NCI-H524 treated with DMSO at 0.1 percent for 48 hours (cell line): ENCODE measurements around the gene LRP1.
A peak's percentile ranks its signal among the peaks of the same experiment; 100 is the strongest.

ENCODE experiments used
- DNase-seq: peaks from one replicate; lab custom pipeline; 2025; lab: John Stamatoyannopoulos, UW

Gene LRP1

GRCh38 chr12:57236201-57236924 lies 108.1 kb downstream of the LRP1 start:
- DNase-seq = no peak

DNA sequence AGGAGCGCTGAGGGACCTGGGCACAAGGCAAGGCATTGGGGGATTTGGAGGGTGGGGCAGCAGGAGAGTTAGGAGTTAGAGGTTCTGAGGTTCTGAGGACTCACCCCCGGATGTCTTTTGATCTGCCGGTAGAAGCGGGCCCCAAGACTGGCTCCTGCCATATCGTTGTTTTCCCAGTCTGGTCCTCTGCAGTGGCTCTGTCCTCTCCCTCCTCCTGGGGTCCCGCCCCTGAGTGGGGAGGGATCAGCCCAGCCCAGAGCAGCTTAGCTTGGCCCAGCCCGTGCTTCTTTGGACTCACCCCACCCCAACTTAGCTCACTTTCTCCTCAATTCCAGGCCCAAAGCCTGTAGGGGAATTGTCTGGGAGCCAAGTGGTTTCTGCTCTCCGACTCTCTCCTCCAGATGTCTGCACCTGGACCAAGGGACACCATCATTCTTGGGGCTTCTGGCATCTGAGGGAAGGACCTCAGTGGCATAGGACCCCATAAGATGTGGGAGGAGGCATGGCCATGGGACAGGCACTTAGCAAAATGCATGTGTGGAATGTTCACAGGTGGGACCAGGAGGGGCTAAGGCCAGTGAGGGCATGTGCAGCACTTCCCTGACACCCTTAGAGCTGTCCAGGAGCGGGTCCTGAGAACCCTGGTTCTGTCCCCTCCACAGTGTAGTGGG lies 108.8 kb downstream of the LRP1 start:
- no peak for DNase-seq

DNA sequence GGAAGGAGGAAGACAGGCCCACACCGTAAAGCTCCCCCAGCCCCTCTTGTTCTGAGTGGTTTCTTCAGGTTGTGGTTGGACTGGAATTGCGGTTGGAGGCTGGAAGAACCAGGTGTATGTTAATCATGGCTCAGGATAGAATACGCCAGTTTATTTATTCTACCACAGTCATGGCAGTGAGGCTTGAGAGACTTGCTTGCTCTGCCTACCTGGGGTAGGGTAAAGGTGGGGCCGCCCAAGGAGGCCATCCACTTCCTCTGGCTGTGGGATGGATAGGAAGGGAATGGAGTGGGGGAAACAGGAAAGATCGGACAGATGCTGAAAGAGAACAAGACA lies 109.3 kb downstream of the LRP1 start:
- DNase-seq = no peak

DNA sequence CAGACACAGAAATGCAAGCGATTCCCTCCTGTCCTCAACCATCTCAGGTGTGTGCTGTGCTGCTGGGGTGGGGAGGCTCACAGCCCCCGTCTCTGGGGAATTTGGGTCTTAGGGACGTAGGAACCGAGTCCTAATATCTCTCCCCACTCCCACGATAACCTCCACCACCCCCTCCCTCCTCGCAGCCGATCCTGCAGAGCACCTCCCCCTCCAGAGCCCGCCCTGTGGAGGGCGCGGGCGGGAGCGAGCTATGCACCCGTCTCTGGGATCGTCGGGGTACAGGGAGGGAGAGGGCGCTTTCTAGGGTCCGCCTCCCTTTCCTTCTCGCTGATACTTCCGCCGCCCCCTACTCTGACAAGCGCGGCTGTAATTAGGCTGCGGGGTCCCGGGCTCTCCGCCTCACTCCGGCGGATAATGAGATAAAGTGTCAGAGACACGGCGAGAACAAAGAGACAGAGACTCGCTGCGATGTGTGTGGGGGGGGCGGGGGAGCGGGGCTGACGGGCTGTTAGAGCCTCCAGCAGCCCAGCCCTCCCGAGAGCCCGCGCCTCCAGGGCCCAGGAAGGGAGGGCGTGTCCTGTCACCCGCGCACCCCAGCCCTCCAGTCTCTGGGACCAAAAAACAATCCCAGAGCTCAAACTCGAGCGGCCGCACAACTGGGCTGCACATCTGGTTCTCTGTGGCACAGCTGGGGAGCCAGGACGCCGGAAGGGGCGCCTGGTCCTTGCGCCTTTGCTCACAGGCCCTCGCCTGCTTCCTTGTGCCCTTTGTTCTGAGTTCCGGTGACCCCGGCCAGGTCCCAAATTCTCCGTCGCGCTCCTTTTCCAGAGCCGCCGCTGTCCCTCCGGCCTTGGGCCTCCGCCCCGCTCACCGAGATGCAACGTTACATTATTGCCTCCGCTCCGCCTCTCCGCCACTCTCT lies 109.9 kb downstream of the LRP1 start:
- no peak for DNase-seq

DNA sequence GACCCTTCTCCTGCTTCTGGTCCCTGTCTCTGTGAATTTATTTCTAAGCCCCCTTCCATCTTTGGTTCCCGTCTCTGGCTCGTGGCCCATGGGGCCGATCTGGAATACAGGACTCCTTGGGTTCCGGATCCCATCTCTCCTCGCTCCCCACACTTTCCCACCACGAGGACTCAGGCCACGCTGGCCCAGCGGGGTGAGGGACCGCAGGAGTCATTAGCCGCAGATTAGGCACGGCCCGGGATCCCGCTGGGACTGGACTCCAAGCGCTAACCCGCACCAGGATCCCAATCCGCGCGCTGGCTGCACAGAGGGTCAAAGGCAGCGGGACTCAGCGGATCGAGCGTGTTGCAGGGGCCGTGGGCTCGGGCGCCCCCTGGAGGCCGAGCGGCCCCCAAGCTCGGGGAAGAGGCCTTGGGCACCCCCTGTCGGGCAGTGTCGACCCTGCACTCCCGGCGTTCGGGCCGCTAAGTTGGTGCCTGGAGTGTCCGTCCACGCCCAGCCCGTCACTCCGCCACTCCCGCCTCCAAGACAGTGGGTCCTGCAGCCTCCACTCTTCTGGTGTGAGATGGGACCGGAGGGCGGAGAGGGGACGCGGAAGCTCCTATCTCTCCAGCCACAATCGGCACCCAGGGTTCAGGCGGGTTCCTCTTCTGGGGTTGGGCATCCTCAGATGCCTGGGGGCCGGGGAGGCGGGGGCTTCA lies 110.7 kb downstream of the LRP1 start:
- DNase-seq = no peak

GRCh38 chr12:57239587-57240065 lies 111.3 kb downstream of the LRP1 start:
- no peak for DNase-seq

DNA sequence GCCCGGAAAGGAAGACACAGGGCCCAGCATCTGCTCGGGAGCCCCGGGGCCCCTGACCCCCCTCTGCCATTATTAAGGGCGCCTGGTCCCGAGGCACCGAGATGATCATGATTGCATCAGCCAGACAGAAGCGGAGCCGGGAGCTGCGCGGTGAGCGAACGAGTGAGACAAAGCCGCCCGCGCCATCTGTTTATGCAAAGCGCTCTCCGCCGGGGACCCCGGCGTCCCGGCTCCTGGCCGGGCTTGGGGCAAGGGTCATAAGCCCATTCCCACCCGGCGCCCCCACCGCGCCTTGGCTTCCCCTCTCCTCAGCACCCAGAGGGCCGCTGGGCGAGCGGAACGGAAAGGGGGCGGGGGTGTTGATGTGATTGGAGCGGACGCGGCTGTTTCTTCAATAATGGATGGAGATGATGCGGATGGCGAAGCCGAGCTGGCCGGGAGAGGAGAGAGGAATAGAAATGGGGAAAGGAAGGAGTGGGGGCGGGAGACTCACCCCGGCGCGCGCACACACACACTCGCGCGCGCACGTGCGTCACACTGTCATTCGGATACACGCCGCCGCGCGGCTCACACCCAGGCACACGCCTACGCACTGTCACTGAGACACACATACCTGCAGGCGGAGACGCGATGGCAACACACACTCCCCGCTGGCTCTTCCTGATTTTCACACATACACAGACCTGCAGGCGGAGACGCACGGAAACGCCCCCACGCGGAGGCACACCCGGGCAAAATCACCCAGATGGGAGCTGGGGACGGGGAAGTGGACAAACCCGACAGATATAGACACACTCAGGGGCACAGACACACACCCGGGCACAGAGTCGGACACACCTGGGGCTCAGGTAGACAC lies 112.0 kb downstream of the LRP1 start:
- no peak for DNase-seq

DNA sequence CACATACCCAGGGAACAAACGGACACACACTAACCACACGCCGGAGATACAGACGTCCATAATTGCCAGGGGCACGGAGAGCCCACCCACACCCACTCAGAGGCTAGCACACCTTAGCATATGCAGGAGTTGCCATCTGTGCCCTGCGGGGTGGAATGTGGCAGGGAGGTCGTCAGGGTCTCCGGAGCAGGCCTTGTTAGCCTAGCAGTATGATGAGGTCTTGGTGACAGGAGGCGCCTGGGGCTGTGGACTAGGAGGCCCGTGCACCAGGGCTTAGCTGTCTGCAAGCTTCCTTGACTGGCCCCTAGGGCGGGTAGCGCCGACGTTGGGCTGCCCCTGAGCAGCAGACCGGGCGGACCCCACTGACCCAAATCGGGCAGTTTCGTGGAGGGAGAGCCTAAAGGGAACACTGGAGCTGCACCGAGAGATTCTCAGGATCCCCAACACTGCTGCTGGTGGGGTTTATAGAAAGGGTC lies 112.7 kb downstream of the LRP1 start:
- no peak for DNase-seq

DNA sequence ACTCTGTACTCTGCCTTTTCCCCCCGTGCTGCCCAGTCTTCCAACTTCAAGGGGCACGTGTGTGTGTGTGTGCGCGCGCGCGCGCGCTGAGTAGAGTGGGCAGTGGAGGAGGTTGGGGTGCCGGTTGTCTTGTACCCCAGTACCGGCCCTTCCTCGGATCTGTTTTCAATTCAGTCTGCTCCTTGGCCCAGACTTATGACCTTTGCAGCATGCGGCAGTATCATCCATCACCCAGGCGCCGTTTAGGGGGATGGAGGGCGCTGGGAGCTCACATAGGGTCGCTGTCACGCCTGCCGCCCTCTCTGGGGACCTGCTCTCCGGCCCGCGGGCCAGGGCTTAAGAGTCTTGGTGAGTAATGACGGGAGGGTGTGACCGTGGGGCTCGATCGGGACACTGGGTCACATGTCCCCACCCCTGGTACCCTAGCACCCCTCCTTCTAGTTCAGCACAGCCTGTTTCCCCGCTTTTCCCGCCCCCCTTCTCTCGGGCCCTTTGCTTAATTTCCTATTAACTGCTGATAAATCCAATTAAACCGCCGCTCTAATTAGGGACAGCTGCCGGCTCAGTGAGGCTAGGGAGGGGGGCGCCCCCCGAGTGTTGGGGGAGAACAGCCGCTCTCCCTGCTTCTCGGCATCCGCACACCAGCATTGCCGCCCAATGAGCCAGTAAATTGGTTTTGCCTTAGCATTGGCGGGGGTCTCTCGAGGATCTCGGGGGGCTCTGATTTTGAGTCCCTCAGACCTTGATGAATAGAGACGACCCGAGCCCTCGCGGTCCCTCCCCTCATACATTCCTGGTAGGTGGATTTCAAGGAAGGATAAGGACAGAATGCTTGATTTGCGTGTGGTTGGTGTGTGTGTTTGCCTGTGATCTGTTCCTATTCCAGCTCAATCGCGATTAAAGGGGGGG lies 113.4 kb downstream of the LRP1 start:
- no peak for DNase-seq

- DNase-seq = peak; percentile 51
These were observed 114.0 kb downstream of the LRP1 start for GRCh38 chr12:57242329-57242690.

DNA sequence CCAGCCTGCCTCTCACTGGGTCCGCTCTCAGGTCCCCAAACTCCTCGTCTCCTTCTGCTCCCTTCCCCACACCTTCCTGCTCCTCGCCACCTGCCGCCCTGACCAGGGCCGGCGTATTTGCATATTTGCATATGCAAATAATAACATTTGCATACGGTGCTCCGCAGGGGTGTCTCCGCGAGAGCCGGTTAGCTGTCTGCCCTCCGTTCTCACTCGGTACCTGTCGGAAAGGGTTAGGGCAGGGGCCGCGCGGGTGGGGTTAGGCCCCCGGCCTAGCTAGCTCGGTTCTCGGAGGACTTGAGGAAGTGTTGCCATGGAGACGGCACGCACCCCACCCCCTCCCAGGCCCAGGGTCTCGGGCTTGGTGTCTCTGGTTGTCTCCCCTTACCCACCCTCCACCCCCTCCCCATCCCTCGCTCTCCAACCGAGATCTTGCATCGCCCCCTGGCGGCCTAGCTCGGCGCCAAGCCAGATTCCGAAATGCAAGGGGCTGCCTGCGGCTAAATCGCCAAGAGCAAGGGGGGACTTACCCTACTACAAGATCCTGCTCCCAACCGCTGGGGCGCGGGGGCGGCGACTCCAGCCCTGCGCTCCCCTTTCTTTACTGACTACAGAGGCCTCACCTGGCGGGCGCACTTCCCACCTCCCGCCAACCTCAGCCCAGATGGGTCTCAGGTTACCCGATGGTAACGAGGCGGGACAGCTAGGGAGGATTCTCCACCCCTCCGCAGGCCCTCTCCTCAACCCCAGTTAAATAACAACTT lies 114.6 kb downstream of the LRP1 start:
- DNase-seq = peak; percentile 72

GRCh38 chr12:57243521-57244311 lies 115.4 kb downstream of the LRP1 start:
- DNase-seq = no peak

GRCh38 chr12:57244312-57244696 lies 116.0 kb downstream of the LRP1 start:
- no peak for DNase-seq

- DNase-seq = no peak
These were observed 118.8 kb downstream of the LRP1 start for GRCh38 chr12:57247041-57247440.

DNA sequence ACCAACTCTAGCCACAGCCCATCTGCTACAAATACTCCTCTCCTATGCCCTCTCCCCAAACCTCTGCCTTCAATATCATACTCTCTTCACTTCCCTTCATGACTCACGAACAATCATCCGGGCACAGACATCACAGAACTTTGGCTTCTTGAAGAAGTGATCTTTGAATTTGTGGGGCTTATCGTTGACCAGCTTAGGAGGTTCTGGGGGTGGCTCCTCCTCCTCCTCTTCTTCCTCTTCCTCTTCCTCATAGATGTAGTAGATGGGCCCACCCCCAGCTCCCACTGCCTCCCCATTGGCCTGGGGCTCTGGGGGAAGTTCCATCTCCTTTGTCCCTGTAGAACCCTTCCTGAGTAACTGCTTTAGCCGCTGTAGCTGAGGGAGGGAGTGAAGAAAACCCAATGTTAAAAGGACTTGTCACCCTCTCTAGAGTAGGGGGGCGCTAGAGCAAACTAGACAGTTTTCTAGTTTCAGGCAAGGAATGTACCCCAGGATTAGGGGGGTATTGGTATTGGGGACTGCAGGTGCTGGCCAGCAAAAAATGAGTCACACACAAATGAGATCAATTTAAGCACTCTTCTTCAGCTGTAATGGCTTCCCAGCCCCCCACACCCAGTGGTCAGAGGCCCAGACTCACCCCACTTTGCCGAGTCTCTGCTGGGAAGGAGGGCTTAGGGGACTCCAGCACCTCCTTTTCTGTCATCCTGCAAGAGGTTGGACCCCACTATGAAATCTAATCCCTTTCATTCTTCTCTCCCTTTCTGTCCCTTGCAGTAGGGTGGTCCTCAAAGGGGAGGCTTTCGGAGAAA lies 120.9 kb downstream of the LRP1 start:
- DNase-seq = no peak

- no peak for DNase-seq
These were observed 122.3 kb downstream of the LRP1 start for GRCh38 chr12:57250541-57250940.

- no peak for DNase-seq
These were observed 122.7 kb downstream of the LRP1 start, which contains the start of gene STAC3 for GRCh38 chr12:57250956-57251355. Gene STAC3, minus strand, starts transcription at chr12:57251187. Its CDS starts 1,551 bp downstream, at chr12:57249636.
